Progenitor cell of endocrine pancreas (in vitro differentiated cells): ENCODE data around the gene ARIH2. TPM values are rescaled to one million over a fixed set of nuclear protein-coding genes. Genes with fewer than 3 reads are reported as not detected.

Experiments
- DNase-seq: peaks from one replicate; pipeline ENCODE4 v3.0.0; 2021; ENCODE audit warnings: low spot score; ENCODE audit not compliant: unreplicated experiment
- H3K27ac Mint-ChIP-seq: 2 replicates; pipeline ENCODE4 v1.8.0; 2021; ENCODE audit warnings: mild to moderate bottlenecking, moderate library complexity, mixed read lengths
- H3K27me3 Mint-ChIP-seq: 2 replicates; pipeline ENCODE4 v1.8.0; 2021; ENCODE audit warnings: mixed read lengths
- H3K36me3 Mint-ChIP-seq: 2 replicates; pipeline ENCODE4 v1.8.0; 2022; ENCODE audit warnings: mixed read lengths; ENCODE audit not compliant: insufficient read depth
- H3K4me1 Mint-ChIP-seq: 2 replicates; pipeline ENCODE4 v1.8.0; 2021; ENCODE audit warnings: low read depth, mixed read lengths
- H3K4me3 Mint-ChIP-seq: 2 replicates; pipeline ENCODE4 v1.8.0; 2021; ENCODE audit warnings: low read depth, mild to moderate bottlenecking, moderate library complexity, mixed read lengths
- H3K9me3 Mint-ChIP-seq: 2 replicates; pipeline ENCODE4 v1.8.0; 2021; ENCODE audit warnings: low read depth, mixed read lengths
- microRNA-seq: library from miRNA; unstranded; fragments of <30 nt; microRNA quantifications from one replicate; pipeline ENCODE4 v1.1.0, GENCODE V29; 2020; ENCODE audit warnings: borderline number of aligned reads; ENCODE audit not compliant: unreplicated experiment
- total RNA-seq: library from RNA; stranded (reverse); gene quantifications from 2 replicates; pipeline ENCODE4 v1.2.1, GENCODE V29; 2021
- TF ChIP-seq, protein P1 (sequence below): fragments of 200-600 bp; sonication (generic); IDR thresholded peaks from one replicate; pipeline ENCODE4 v1.5.0; 2021; ENCODE audit warnings: antibody characterized with exemption, mild to moderate bottlenecking; ENCODE audit not compliant: unreplicated experiment

ARIH2 gene
- total RNA-seq, 1 donor from 2014 or later, result 105 TPM

DNA sequence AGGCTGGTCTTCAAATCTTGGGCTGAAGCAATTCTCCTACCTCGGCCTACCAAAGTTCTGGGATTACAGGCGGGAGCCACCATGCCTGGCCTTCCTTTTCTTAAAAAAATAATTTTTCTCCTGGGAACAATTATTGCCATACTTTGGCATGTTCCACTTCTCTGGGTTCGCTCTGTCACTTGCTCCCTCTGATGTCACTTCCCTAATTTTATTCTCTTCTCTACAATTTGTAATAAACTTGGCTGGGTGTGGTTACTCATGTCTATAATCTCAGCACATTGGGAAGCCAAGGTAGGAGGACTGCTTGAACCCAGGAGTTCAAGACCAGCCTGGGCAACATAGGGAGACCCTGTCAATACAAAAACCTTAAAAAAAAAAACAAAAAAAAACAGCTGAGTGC lies 116.6 kb downstream of the ARIH2 start:
- TF ChIP-seq, protein P1, sequence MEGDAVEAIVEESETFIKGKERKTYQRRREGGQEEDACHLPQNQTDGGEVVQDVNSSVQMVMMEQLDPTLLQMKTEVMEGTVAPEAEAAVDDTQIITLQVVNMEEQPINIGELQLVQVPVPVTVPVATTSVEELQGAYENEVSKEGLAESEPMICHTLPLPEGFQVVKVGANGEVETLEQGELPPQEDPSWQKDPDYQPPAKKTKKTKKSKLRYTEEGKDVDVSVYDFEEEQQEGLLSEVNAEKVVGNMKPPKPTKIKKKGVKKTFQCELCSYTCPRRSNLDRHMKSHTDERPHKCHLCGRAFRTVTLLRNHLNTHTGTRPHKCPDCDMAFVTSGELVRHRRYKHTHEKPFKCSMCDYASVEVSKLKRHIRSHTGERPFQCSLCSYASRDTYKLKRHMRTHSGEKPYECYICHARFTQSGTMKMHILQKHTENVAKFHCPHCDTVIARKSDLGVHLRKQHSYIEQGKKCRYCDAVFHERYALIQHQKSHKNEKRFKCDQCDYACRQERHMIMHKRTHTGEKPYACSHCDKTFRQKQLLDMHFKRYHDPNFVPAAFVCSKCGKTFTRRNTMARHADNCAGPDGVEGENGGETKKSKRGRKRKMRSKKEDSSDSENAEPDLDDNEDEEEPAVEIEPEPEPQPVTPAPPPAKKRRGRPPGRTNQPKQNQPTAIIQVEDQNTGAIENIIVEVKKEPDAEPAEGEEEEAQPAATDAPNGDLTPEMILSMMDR, result no peak
- H3K36me3 Mint-ChIP-seq, result peaks cover 13% of the 10 kb centered on the region
- no peaks in the 10 kb centered on the region for H3K9me3 Mint-ChIP-seq
- H3K27ac Mint-ChIP-seq, result no peak overlapping the region
- no peaks in the 10 kb centered on the region for H3K4me1 Mint-ChIP-seq
- DNase-seq, result no peak
- no peaks in the 10 kb centered on the region for H3K27me3 Mint-ChIP-seq
- H3K4me3 Mint-ChIP-seq, result no peak overlapping the region

Small RNAs within 50 kb of the gene (microRNA-seq; reads per million reads assigned to microRNA genes)
- gene MIR191, result 9,316 reads per million, percentile 92 among the genes with 10 or more reads in this experiment
- 18,739 reads per million, percentile 97 among the genes with 10 or more reads in this experiment for gene MIR425

Other genes starting within 250 kb of the ARIH2 start
- 29.8 and 32.0 TPM in 2 replicates for gene NCKIPSD, start 232.9 kb upstream of the ARIH2 start, total RNA-seq
- gene IP6K2, start 201.6 kb upstream of the ARIH2 start, total RNA-seq, result 207 and 212 TPM in 2 replicates
- gene PRKAR2A, start 71.0 kb upstream of the ARIH2 start, total RNA-seq, result 30.0 and 34.5 TPM in 2 replicates
- 14.2 and 17.1 TPM in 2 replicates for gene SLC25A20, start 20.0 kb upstream of the ARIH2 start, total RNA-seq
- 45.3 and 48.4 TPM in 2 replicates for gene P4HTM, start 71.4 kb downstream of the ARIH2 start, total RNA-seq
- gene WDR6, start 88.5 kb downstream of the ARIH2 start, total RNA-seq, result 369 and 414 TPM in 2 replicates
- 44.1 and 45.5 TPM in 2 replicates for gene DALRD3, start 99.7 kb downstream of the ARIH2 start, total RNA-seq
- gene NDUFAF3, start 103.3 kb downstream of the ARIH2 start, total RNA-seq, result 46.1 and 49.5 TPM in 2 replicates
- 197 and 206 TPM in 2 replicates for gene IMPDH2, start 110.6 kb downstream of the ARIH2 start, total RNA-seq
- gene QRICH1, start 175.2 kb downstream of the ARIH2 start, total RNA-seq, result 130 and 134 TPM in 2 replicates
- 402 and 417 TPM in 2 replicates for gene QARS1, start 185.9 kb downstream of the ARIH2 start, total RNA-seq
- 76.2 and 81.1 TPM in 2 replicates for gene USP19, start 202.0 kb downstream of the ARIH2 start, total RNA-seq
- 273 and 278 TPM in 2 replicates for gene LAMB2, start 214.2 kb downstream of the ARIH2 start, total RNA-seq
- 28.6 and 29.8 TPM in 2 replicates for gene CCDC71, start 247.5 kb downstream of the ARIH2 start, total RNA-seq